K562 (cell line): ENCODE measurements around the gene KRT77. TPM values are rescaled to one million over a fixed set of nuclear protein-coding genes. Genes with fewer than 3 reads are reported as not detected.

Experiments
- ATAC-seq: fragments of 200-7000 bp; cut with Tn5 transposase; 3 replicates; pipeline ENCODE4 v1.9.1; 2020; ENCODE audit warnings: moderate library complexity
- BruUV-seq: library from RNA; stranded (reverse); fragments of 400-500 nt; replicated peaks from 2 replicates; lab custom pipeline; 2021; lab: Mats Ljungman, UMichigan
- CTCF ChIA-PET: fragments of 300-600 bp; formaldehyde crosslinking; extraction: SDS; loops from one replicate; lab custom pipeline; 2021; ENCODE audit warnings: low intra/inter-chr PET ratio; lab: Yijun Ruan, JAX
- POLR2A ChIA-PET: fragments of 300-600, 350-650 bp; sonication (Branson Sonifier 250); formaldehyde crosslinking; extraction: SDS; loops from one replicate; lab custom pipeline; 2021; ENCODE audit warnings: antibody characterized with exemption, inconsistent platforms; lab: Yijun Ruan, JAX
- DNase-seq, 4 experiments: peaks; one replicate each; pipeline versions ENCODE4 v3.0.0 to v3.0.0-alpha.2; 2011 to 2018; ENCODE audit warnings: low spot score in 3 of 4, mixed read lengths in 3 of 4; ENCODE audit errors: extremely low read depth in 1 of 4
- FAIRE-seq: peaks from 2 replicates; lab custom pipeline; 2011; peaks lifted over from hg19 to GRCh38; lab: Jason Lieb, UNC
- H2AFZ ChIP-seq: 2 replicates; pipeline ENCODE4 v1.6.0; 2011; ENCODE audit warnings: low read depth, low read length, control low read depth, inconsistent platforms
- H3K27ac ChIP-seq: fragments of 200-600 bp; 3 replicates; pipeline ENCODE4 v1.8.0; 2011; ENCODE audit warnings: low read depth, mild to moderate bottlenecking, control low read depth, inconsistent platforms, low read length, moderate library complexity, mixed read lengths; ENCODE audit errors: extremely low read depth
- H3K27me3 ChIP-seq, 2 experiments: fragments of 300-600 bp in 1 of 2; 2 replicates in 1 of 2; 3 replicates in 1 of 2; pipeline versions ENCODE4 v1.6.0 to v1.8.0; 2011; ENCODE audit warnings: inconsistent platforms in 2 of 2, low read length in 2 of 2, mild to moderate bottlenecking in 1 of 2, mixed read lengths in 1 of 2, moderate library complexity in 1 of 2; ENCODE audit not compliant: control insufficient read depth in 2 of 2, insufficient read depth in 2 of 2
- H3K36me3 ChIP-seq: fragments of 300-600 bp; 3 replicates; pipeline ENCODE4 v1.8.0; 2011; ENCODE audit warnings: mild to moderate bottlenecking, low read length, inconsistent platforms; ENCODE audit not compliant: control insufficient read depth, insufficient read depth
- H3K4me1 ChIP-seq, 2 experiments: fragments of 200-600 bp in 1 of 2; replicated peaks in 1 of 2; 2 replicates in 1 of 2; 3 replicates in 1 of 2; pipeline versions ENCODE4 v1.5.1 to v1.8.0; 2011; ENCODE audit warnings: inconsistent platforms in 2 of 2, low read length in 2 of 2, mild to moderate bottlenecking in 1 of 2, mixed read lengths in 1 of 2, moderate library complexity in 1 of 2; ENCODE audit not compliant: control insufficient read depth in 2 of 2, insufficient read depth in 2 of 2
- H3K4me2 ChIP-seq: 2 replicates; pipeline ENCODE4 v1.6.1; 2011; ENCODE audit warnings: low read length, control low read depth, inconsistent platforms, mixed read lengths; ENCODE audit not compliant: insufficient read depth
- H3K4me3 ChIP-seq: fragments of 200-600 bp; sonication (generic), shearing (Covaris generic); 2 replicates; pipeline ENCODE4 v1.5.1; 2016; ENCODE audit warnings: control low read depth, inconsistent platforms
- H3K79me2 ChIP-seq: fragments of 200-600 bp; 3 replicates; pipeline ENCODE4 v1.8.0; 2011; ENCODE audit warnings: low read length, inconsistent platforms; ENCODE audit not compliant: control insufficient read depth, insufficient read depth
- H3K9ac ChIP-seq, 2 experiments: 2 replicates each; pipeline versions ENCODE4 v1.6.0 to v1.6.1; 2011; ENCODE audit warnings: low read depth in 2 of 2, low read length in 2 of 2, control low read depth in 1 of 2, inconsistent platforms in 1 of 2, mild to moderate bottlenecking in 1 of 2, mixed read lengths in 1 of 2; ENCODE audit not compliant: insufficient read depth in 1 of 2
- H3K9me1 ChIP-seq: one replicate; pipeline ENCODE4 v1.6.0; 2011; ENCODE audit warnings: inconsistent platforms, mild to moderate bottlenecking, low read length, moderate library complexity; ENCODE audit not compliant: control insufficient read depth, insufficient read depth
- H3K9me3 ChIP-seq: replicated peaks from 2 replicates; pipeline ENCODE4 v1.5.1; 2011; ENCODE audit warnings: low read depth, low read length, inconsistent platforms; ENCODE audit not compliant: control insufficient read depth, insufficient read depth
- H4K20me1 ChIP-seq: replicated peaks from 2 replicates; pipeline ENCODE4 v1.6.1; 2011; ENCODE audit warnings: low read length, inconsistent platforms, mixed read lengths; ENCODE audit not compliant: control insufficient read depth, insufficient read depth
- ELF2 ChIP-seq: fragments of 250-450 bp; sonication (Bioruptor Pico); IDR thresholded peaks from 2 replicates; pipeline ENCODE4 v1.5.0; 2021; ENCODE audit warnings: mild to moderate bottlenecking
- RUNX1 ChIP-seq: sonication (generic); IDR thresholded peaks from 2 replicates; pipeline ENCODE4 v1.6.1; 2016; ENCODE audit warnings: antibody characterized with exemption, low read depth
- SLC30A9 ChIP-seq: fragments of 250-450 bp; sonication (Bioruptor Pico); IDR thresholded peaks from 2 replicates; pipeline ENCODE4 v1.8.0; 2022; ENCODE audit warnings: mild to moderate bottlenecking, moderate library complexity
- TAF7 ChIP-seq: fragments of 450-650 bp; IDR thresholded peaks from 2 replicates; pipeline ENCODE4 v1.6.1; 2016; ENCODE audit warnings: missing genetic modification characterization, missing compliant biosample characterization
- WGBS: fragments of 100-300 bp; shearing (Covaris generic); methylation state at CpG from one replicate; pipeline ENCODE4 v1.1.6; 2016; ENCODE audit warnings: low coverage, mixed read lengths; ENCODE audit not compliant: insufficient coverage; ENCODE audit errors: missing lambda C conversion rate; 5-methylcytosine and 5-hydroxymethylcytosine counted together
- in situ Hi-C: fragments of 300-500 bp; cut with MboI; formaldehyde crosslinking; loops from 4 replicates; pipeline ENCODE4 v1.15.0; 2018; ENCODE audit warnings: inconsistent platforms, mixed read lengths
- intact Hi-C: fragments of 100-400 bp; cut with micrococcal nuclease; formaldehyde crosslinking; loops from 2 replicates; pipeline ENCODE4 v1.14.2; 2022
- polyA plus RNA-seq, 8 experiments: library from polyadenylated mRNA; depleted of rRNA in 4 of 8; stranded (reverse) in 5 of 8; unstranded in 3 of 8; fragments of >200 nt; fragmentation: Nextera tagmentation in 2 of 8; fragmentation: Illumina TruSeq in 1 of 8; extraction: Ambion mirVana in 2 of 8; extraction: Trizol in 1 of 8; gene quantifications; 2 replicates each; pipeline versions ENCODE4 v1.2.1 to v1.2.3, GENCODE V29; 2011 to 2014; ENCODE audit warnings: inconsistent platforms in 1 of 8, missing spikeins in 1 of 8
- total RNA-seq, 7 experiments: library from RNA; depleted of rRNA in 6 of 7; stranded (reverse); fragments of >200 nt in 6 of 7; fragmentation: Illumina TruSeq in 2 of 7; extraction: Trizol in 2 of 7; gene quantifications; 2 replicates each; pipeline versions ENCODE4 v1.2.1 to v1.2.3, GENCODE V29; 2011 to 2021; ENCODE audit warnings: low replicate concordance in 1 of 7
- TF ChIP-seq, protein P1 (sequence below): sonication (generic); formaldehyde crosslinking; IDR thresholded peaks from 2 replicates; pipeline ENCODE4 v1.8.0; 2022; ENCODE audit warnings: mild to moderate bottlenecking, missing genetic modification reagents
- TF ChIP-seq, protein P2 (sequence below), 2 experiments: fragments of 150-350 bp in 1 of 2; IDR thresholded peaks; 2 replicates each; pipeline ENCODE4 v1.6.1; 2012 to 2016; ENCODE audit warnings: low read depth in 2 of 2, low read length in 2 of 2, mild to moderate bottlenecking in 1 of 2, moderate library complexity in 1 of 2

KRT77 gene
- total and polyA plus RNA-seq, 9 of the 15 experiments (the other 6 are each of a cell fraction or from before 2014, with no cell fraction given): not detected

DNA sequence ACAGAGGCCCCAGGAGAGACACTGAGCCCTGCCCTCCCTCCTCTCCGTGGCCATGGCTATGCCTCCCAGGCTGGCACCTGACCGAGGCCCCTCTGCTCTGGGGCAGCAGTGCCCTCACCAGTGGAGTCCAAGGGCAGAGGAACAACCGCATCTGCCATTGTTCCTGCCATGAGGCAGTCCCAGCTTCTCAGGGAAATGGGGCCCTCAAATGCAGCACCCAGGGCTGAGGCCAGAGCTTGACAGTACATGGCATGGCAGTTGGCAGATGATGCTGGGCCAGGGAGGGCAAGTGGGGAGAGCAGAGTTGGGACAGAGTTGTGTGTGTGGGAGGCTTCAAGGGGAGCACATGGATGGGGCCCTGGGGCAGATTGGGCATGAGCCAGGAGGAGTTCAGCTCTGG is 21.1 kb upstream of the KRT77 start:
- TF ChIP-seq TAF7 (tag) (no peak), ELF2 (CRISPR knock-in tag) (no peak), RUNX1 (no peak)
- DNase-seq (no peak), FAIRE-seq (no peak), ATAC-seq (no peak)
- H3K36me3 ChIP-seq: no peaks in the 10 kb centered on the region
- H3K79me2 ChIP-seq: no peaks in the 10 kb centered on the region
- POLR2A ChIA-PET: no interaction called here
- H3K27me3 ChIP-seq: peaks cover 12 to 43% of the 10 kb centered on the region in 2 experiments
- H3K27ac ChIP-seq: no peak overlapping the region
- WGBS: 0% methylated on average over 3 of the region's 3 CpGs
- no peaks in the 10 kb centered on the region for H3K9me1 ChIP-seq
- no peak overlapping the region for H3K4me3 ChIP-seq
- no peak overlapping the region for H3K9ac ChIP-seq
- no peak overlapping the region for H2AFZ ChIP-seq
- BruUV-seq: no TSS peak
- no peaks in the 10 kb centered on the region for H4K20me1 ChIP-seq
- intact Hi-C loops: no loop called here
- no peaks in the 10 kb centered on the region for H3K4me1 ChIP-seq
- CTCF ChIA-PET: no interaction called here
- in situ Hi-C loops: no loop called here
- no peak overlapping the region for H3K4me2 ChIP-seq
- no peaks in the 10 kb centered on the region for H3K9me3 ChIP-seq

DNA sequence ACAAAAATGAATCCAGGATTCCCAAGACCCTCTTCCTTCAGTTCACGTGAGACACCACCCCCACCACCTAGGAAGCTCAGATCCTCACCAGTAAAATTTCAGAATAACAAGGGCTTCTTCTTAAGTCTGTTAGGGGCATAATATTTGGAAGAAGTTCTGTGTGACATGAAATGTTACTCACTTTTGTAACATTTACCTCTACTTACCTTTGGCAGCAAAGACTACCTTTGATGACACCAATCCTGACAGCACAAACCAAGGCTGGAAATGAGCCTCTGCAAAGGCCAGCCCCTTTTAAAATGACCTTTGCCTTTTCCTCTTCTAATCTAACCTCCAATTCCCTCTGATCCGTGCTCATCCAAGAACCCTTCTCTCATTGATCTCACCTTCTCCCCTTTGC is 19.4 kb upstream of the KRT77 start:
- Histone ChIP-seq H3K36me3 (no peaks in the 10 kb centered on the region), H3K9me1 (no peaks in the 10 kb centered on the region), H4K20me1 (no peaks in the 10 kb centered on the region), H3K4me2 (no peak overlapping the region), H3K9ac (no peak overlapping the region), H2AFZ (no peak overlapping the region), H3K79me2 (no peaks in the 10 kb centered on the region), H3K27ac (no peak overlapping the region), H3K9me3 (no peaks in the 10 kb centered on the region), H3K4me1 (no peaks in the 10 kb centered on the region), H3K4me3 (no peak overlapping the region), H3K27me3 (peaks cover 6 to 44% of the 10 kb centered on the region in 2 experiments; a peak in 4 of 5 replicates)
- in situ Hi-C loops: no loop called here
- no peak for DNase-seq
- ChIA-PET CTCF (no interaction called here), POLR2A (no interaction called here)
- FAIRE-seq: no peak
- BruUV-seq: no TSS peak
- no peak for ATAC-seq
- intact Hi-C loops: no loop called here
- WGBS: 0% methylated on average over 2 of the region's 2 CpGs
- TF ChIP-seq, protein P1, sequence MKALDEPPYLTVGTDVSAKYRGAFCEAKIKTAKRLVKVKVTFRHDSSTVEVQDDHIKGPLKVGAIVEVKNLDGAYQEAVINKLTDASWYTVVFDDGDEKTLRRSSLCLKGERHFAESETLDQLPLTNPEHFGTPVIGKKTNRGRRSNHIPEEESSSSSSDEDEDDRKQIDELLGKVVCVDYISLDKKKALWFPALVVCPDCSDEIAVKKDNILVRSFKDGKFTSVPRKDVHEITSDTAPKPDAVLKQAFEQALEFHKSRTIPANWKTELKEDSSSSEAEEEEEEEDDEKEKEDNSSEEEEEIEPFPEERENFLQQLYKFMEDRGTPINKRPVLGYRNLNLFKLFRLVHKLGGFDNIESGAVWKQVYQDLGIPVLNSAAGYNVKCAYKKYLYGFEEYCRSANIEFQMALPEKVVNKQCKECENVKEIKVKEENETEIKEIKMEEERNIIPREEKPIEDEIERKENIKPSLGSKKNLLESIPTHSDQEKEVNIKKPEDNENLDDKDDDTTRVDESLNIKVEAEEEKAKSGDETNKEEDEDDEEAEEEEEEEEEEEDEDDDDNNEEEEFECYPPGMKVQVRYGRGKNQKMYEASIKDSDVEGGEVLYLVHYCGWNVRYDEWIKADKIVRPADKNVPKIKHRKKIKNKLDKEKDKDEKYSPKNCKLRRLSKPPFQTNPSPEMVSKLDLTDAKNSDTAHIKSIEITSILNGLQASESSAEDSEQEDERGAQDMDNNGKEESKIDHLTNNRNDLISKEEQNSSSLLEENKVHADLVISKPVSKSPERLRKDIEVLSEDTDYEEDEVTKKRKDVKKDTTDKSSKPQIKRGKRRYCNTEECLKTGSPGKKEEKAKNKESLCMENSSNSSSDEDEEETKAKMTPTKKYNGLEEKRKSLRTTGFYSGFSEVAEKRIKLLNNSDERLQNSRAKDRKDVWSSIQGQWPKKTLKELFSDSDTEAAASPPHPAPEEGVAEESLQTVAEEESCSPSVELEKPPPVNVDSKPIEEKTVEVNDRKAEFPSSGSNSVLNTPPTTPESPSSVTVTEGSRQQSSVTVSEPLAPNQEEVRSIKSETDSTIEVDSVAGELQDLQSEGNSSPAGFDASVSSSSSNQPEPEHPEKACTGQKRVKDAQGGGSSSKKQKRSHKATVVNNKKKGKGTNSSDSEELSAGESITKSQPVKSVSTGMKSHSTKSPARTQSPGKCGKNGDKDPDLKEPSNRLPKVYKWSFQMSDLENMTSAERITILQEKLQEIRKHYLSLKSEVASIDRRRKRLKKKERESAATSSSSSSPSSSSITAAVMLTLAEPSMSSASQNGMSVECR (CRISPR knock-in tag): no peak
- TF ChIP-seq SLC30A9: no peak
- TF ChIP-seq, protein P2, sequence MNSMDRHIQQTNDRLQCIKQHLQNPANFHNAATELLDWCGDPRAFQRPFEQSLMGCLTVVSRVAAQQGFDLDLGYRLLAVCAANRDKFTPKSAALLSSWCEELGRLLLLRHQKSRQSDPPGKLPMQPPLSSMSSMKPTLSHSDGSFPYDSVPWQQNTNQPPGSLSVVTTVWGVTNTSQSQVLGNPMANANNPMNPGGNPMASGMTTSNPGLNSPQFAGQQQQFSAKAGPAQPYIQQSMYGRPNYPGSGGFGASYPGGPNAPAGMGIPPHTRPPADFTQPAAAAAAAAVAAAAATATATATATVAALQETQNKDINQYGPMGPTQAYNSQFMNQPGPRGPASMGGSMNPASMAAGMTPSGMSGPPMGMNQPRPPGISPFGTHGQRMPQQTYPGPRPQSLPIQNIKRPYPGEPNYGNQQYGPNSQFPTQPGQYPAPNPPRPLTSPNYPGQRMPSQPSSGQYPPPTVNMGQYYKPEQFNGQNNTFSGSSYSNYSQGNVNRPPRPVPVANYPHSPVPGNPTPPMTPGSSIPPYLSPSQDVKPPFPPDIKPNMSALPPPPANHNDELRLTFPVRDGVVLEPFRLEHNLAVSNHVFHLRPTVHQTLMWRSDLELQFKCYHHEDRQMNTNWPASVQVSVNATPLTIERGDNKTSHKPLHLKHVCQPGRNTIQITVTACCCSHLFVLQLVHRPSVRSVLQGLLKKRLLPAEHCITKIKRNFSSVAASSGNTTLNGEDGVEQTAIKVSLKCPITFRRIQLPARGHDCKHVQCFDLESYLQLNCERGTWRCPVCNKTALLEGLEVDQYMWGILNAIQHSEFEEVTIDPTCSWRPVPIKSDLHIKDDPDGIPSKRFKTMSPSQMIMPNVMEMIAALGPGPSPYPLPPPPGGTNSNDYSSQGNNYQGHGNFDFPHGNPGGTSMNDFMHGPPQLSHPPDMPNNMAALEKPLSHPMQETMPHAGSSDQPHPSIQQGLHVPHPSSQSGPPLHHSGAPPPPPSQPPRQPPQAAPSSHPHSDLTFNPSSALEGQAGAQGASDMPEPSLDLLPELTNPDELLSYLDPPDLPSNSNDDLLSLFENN (IDR thresholded peaks at IDR 0.05; ENCODE audit: low read depth in 2 of 2, low read length in 2 of 2): no peak
